Islet precursor cell (in vitro differentiated cells): Measurements from ENCODE around the gene LCLAT1.
"Not testable (repeated sequence)": the region's sequence is repeated elsewhere in the genome, so short reads cannot be mapped to it uniquely, and the experiment has no call there.

ENCODE experiments used
- DNase-seq: peaks from one replicate; pipeline ENCODE4 v3.0.0-alpha.2; 2018

The LCLAT1 gene

DNA sequence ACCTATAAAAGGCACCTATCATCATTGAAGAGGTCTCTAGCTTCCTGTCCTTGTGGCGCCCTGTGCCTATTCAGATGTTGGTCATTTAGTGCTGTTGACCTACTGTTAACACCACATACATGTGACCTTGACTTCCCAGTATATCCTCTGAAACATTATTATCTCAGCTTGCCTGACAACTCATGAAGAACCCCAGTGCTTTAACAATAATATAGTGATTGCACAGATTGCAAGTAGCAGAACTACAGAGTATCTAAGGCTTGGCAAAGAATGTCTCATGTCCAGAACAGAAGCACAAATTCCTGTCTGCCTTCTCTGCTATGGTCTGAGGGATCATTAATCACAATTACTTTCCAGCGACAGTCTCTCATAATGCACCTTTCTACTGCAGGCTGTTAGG lies 165.3 kb downstream of the LCLAT1 start:
- peak; percentile 50 for DNase-seq

DNA sequence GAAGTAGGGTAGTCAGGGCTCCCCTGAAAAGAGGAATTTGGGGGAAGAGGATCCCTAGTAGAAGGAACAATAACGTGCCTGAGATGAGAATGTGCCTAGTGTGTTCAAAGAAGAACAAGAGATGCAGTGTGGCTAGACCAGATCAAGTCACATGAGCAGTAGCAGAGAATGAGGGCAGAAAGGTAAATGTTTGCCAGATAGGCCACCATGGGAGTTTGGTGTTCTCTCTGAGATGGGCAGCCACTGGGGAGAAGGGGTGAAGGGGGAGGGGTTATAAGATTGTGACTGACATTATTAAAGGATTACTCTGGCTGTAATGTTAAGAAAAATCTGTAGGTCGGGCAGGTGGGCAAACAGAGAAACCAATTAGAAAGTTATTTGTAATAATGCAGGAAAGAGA lies 166.0 kb downstream of the LCLAT1 start:
- no peak for DNase-seq

GRCh38 chr2:30614227-30614626 lies 167.2 kb downstream of the LCLAT1 start:
- DNase-seq: not testable (repeated sequence)

DNA sequence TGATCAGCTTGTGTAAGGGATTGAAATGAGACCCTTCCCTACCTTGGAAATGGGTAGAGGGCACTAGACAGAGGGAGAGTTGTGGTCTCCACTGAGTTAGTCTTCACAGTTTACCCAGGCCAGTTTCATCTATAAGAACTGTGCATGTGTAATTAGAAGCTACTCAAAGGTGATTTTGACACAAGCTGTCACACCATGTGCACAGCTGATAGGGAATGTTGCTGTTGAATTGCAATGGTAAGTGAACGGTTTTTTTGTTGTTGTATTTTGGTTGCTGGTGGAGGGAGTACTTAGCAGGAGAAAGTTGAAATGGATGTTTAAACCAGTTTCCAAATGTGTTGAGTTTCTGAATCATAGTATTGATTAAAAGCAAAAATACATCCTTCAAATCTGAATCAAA lies 168.9 kb downstream of the LCLAT1 start:
- no peak for DNase-seq

GRCh38 chr2:30620102-30620501 lies 173.1 kb downstream of the LCLAT1 start:
- DNase-seq: no peak

- peak; percentile 79 for DNase-seq
These were observed 174.8 kb downstream of the LCLAT1 start for GRCh38 chr2:30621836-30622235.

- peak; percentile 51 for DNase-seq
These were observed 175.4 kb downstream of the LCLAT1 start for GRCh38 chr2:30622452-30622851.

GRCh38 chr2:30625276-30625675 lies 178.2 kb downstream of the LCLAT1 start:
- DNase-seq: no peak

GRCh38 chr2:30625701-30626100 lies 178.7 kb downstream of the LCLAT1 start:
- no peak for DNase-seq

- no peak for DNase-seq
These were observed 179.4 kb downstream of the LCLAT1 start for GRCh38 chr2:30626397-30626796.

- no peak for DNase-seq
These were observed 180.1 kb downstream of the LCLAT1 start for GRCh38 chr2:30627151-30627550.

DNA sequence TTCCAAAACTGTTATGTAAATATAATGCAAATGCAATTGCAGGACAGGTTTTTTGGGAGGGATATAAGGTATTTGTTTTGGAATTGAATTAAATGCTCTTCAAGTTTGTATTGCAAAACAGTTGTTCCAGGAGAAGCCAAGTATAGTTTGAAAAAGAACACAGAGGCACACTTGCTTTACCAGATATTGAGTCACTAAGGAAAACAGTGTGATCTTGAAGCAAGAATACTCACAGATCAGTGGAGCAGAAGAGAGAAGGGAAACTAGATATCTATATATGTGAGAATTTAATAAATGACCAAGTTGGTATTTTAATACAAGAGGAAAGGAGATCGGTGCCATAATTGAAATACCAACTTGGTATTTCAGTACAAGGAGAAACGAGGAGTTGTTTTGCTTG lies 181.3 kb downstream of the LCLAT1 start:
- DNase-seq: no peak

- peak; percentile 76 for DNase-seq
These were observed 182.8 kb downstream of the LCLAT1 start for GRCh38 chr2:30629866-30630265.

DNA sequence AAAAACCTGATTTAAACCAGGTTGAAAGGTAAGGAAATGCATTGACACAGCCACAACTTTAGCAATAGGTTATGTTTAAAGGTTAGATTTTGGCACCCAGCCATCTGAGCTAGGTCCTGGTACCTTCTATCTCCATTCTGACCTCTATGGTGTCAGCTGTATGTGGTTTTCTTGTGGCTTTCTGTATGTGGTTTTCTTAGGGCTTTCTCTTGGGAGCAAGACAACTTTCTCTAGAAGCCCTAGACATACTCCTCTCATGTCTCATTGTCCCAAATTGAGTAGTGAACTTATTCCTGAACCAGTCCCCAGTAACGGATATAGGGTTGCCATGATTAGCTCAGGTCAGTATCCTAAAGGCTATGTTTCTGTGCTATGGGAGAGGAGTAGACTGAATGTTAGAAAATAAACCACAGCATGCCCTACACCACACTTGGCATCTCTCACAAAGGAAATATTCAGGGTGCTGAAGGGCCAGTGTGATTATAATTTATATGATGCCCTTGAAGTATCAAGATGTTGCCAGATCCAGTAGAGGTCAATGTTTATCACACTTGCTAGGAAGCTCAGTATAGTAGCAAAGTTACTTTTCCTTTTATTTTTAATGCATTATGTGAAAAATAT lies 184.1 kb downstream of the LCLAT1 start:
- DNase-seq: no peak

- DNase-seq: no peak
These were observed 186.0 kb downstream of the LCLAT1 start for GRCh38 chr2:30633039-30633438.

GRCh38 chr2:30636311-30636710 lies 189.3 kb downstream of the LCLAT1 start:
- no peak for DNase-seq

DNA sequence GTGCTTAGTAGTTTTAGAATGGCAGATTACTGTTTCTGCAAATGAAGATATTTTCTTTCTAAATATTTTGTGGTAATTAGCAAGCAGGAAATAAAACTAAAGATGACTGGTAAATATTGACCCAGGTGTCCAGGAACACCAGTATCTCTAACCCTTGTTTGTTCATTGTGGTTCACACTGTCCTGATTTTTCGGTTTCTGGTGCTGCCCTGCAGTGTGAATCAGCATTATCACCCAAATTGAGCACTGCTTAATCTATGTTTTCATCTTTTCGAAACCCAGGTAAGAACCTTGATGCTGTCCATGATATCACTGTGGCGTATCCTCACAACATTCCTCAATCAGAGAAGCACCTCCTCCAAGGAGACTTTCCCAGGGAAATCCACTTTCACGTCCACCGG lies 192.8 kb downstream of the LCLAT1 start:
- DNase-seq: no peak

GRCh38 chr2:30641765-30642345 lies 194.8 kb downstream of the LCLAT1 start:
- no peak for DNase-seq

DNA sequence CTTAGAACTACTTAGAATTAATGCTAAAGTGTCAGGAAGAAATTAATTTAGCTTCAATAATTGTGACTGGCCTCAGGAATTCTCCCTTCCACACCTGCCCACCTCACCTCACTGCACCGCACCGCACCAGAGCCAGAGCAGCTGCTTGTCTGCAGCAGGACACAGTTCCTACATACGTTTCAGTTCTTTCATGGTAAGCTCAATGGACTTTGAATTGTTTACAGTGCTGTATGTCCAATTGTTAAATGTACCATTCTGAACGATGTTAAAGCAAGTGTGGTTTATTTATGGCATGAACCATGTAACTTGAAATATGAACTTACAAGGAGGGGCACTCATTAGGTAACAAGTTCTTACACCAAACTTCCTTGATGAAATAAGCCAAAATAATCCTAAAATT lies 196.0 kb downstream of the LCLAT1 start:
- not testable (repeated sequence) for DNase-seq

DNA sequence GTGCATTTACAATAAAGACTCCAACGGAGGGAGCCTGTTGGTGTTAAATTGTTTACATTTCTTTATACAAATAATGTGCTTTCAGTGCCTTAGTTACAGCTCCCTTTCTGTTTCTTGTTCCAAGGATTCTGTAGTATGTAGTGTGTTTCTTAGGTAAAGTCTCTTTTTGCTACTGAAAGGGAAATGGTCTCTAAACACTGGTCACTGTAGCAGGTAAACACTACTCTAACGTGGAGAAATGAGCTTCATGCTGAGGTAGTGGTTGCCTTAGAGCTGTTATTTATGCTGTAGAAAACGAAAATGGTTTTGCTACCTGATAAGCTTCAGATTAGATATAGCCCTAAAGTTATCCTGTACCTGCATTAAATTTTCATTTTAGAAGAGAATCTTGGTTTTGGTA lies 196.6 kb downstream of the LCLAT1 start:
- DNase-seq: no peak

- DNase-seq: no peak
These were observed 198.2 kb downstream of the LCLAT1 start for GRCh38 chr2:30645081-30645744.

GRCh38 chr2:30645745-30646119 lies 198.7 kb downstream of the LCLAT1 start:
- DNase-seq: no peak

DNA sequence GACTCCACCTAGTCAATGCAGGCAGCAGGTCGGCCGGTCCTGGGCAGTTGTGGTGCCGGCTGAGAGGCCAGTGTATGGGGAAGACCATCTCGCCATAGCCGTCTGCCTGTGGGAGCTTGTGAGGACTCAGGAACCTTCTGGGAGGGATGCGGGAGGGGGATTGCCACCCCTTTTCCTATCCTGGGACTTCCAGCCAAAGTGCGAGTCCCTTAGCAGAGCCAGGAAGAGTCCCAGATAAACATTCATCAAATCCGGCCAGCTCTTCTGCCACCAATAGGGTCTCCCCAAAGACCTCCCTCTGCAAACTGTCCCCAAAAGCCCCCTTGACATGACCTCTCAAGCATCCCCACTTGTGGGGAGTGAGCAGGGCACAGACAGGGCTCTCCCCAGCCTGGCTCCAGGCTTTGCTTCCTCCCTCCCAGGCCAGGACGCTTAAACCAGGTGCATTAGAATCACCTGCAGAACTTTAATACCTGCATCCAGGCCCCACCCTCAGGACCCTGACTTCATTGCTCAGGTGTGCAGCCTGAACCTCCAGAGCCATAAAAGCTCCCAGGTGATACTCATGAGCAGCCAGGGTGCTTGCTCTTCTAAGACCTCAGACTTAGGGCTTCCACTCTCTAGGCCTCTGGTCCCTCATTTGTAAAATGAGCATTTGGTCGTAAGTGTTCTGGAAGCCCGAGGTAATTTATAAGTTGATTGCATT lies 200.9 kb downstream of the LCLAT1 start:
- no peak for DNase-seq

- DNase-seq: no peak
These were observed 202.2 kb downstream of the LCLAT1 start for GRCh38 chr2:30649278-30649677.
